HFFc6 (cell line): ENCODE data around the gene COG5. TPM values are rescaled to one million over a fixed set of nuclear protein-coding genes. Genes with fewer than 3 reads are reported as not detected.

Source experiments
- DNase-seq: peaks from one replicate; pipeline ENCODE4 v3.0.0-alpha.2; 2018
- H3K27ac Mint-ChIP-seq: 2 replicates; pipeline ENCODE4 v1.8.0; 2020; ENCODE audit warnings: mild to moderate bottlenecking, mixed read lengths
- H3K27me3 Mint-ChIP-seq: 2 replicates; pipeline ENCODE4 v1.8.0; 2021; ENCODE audit warnings: mild to moderate bottlenecking, moderate library complexity, mixed read lengths; ENCODE audit not compliant: insufficient read depth
- H3K36me3 Mint-ChIP-seq: 2 replicates; pipeline ENCODE4 v1.8.0; 2021; ENCODE audit warnings: low read depth, mixed read lengths
- H3K4me1 Mint-ChIP-seq: 2 replicates; pipeline ENCODE4 v1.8.0; 2020; ENCODE audit warnings: low read depth, mixed read lengths
- H3K4me3 Mint-ChIP-seq: 2 replicates; pipeline ENCODE4 v1.8.0; 2020; ENCODE audit warnings: mild to moderate bottlenecking, moderate library complexity, mixed read lengths
- H3K9me3 Mint-ChIP-seq: 2 replicates; pipeline ENCODE4 v1.8.0; 2020; ENCODE audit warnings: mild to moderate bottlenecking, mixed read lengths
- total RNA-seq, 6 experiments: library from RNA; stranded (reverse); fragmentation: NEBNext Ultra II Directional; extraction: Animal tissue kit (Norgen Biotek cat#: 25700); gene quantifications; 2 replicates in 1 of 6; 3 replicates in 5 of 6; pipeline ENCODE4 v1.2.3, GENCODE V29; 2021
- TF ChIP-seq, protein P1 (sequence below): fragments of 200-600 bp; sonication (generic); IDR thresholded peaks from 2 replicates; pipeline ENCODE4 v1.5.0; 2021; ENCODE audit warnings: antibody characterized with exemption, mild to moderate bottlenecking

Gene COG5
- total RNA-seq, 6 experiments from 2014 or later, result 25.6 to 34.8 (median 31.6) TPM

DNA sequence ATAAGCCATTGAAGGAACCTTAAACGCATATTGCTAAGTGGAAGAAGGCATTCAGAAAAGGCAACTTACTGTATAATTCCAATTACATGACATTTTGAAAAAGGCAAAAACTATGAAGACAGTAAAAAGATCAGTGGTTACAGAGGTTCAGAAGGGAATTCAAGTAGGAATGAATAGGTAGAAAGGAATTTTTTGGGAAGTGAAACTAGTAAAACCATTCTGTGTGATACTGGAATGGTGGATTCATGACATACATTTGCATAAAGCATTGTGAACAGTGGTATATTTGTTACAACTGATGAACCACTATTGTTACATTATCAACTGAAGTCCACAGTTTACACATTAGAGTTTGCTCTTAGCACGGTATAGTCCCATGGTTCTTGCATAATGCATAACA, 208.1 kb downstream of the COG5 start:
- DNase-seq, result peak; percentile 24
- Mint-ChIP-seq H3K36me3 (peaks cover 12% of the 10 kb centered on the region), H3K4me3 (no peak overlapping the region), H3K9me3 (peaks cover 11% of the 10 kb centered on the region), H3K4me1 (peaks cover 25% of the 10 kb centered on the region), H3K27me3 (peaks cover 2% of the 10 kb centered on the region; the same call in 1 of the 2 replicates), H3K27ac (peak overlapping the region; percentile 24)
- TF ChIP-seq, protein P1, sequence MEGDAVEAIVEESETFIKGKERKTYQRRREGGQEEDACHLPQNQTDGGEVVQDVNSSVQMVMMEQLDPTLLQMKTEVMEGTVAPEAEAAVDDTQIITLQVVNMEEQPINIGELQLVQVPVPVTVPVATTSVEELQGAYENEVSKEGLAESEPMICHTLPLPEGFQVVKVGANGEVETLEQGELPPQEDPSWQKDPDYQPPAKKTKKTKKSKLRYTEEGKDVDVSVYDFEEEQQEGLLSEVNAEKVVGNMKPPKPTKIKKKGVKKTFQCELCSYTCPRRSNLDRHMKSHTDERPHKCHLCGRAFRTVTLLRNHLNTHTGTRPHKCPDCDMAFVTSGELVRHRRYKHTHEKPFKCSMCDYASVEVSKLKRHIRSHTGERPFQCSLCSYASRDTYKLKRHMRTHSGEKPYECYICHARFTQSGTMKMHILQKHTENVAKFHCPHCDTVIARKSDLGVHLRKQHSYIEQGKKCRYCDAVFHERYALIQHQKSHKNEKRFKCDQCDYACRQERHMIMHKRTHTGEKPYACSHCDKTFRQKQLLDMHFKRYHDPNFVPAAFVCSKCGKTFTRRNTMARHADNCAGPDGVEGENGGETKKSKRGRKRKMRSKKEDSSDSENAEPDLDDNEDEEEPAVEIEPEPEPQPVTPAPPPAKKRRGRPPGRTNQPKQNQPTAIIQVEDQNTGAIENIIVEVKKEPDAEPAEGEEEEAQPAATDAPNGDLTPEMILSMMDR, result no peak

GRCh38 chr7:107354640-107355039, 209.1 kb downstream of the COG5 start:
- Mint-ChIP-seq H3K27me3 (peaks cover 2% of the 10 kb centered on the region; the same call in 1 of the 2 replicates), H3K27ac (peak overlapping the region; percentile 24), H3K36me3 (peaks cover 2% of the 10 kb centered on the region)

GRCh38 chr7:107353701-107354100, 210.0 kb downstream of the COG5 start:
- DNase-seq, result peak; percentile 9
- no peak overlapping the region for H3K4me3 Mint-ChIP-seq
- TF ChIP-seq, protein P1, result no peak
- peaks cover 25% of the 10 kb centered on the region for H3K4me1 Mint-ChIP-seq
- H3K27me3 Mint-ChIP-seq, result no peaks in the 10 kb centered on the region; the same call in 1 of the 2 replicates
- peak overlapping the region; percentile 24; the same call in 1 of the 2 replicates for H3K27ac Mint-ChIP-seq
- H3K9me3 Mint-ChIP-seq, result no peaks in the 10 kb centered on the region
- H3K36me3 Mint-ChIP-seq, result no peaks in the 10 kb centered on the region

More at GRCh38 chr7:107354640-107355039, 209.1 kb downstream of the COG5 start:
- no peak for DNase-seq
- Mint-ChIP-seq H3K4me1 (peaks cover 25% of the 10 kb centered on the region), H3K9me3 (0 out of 2 replicates have a peak, but pooled peaks cover under 1% of the 10 kb centered on the region), H3K4me3 (no peak overlapping the region)
- TF ChIP-seq, protein P1, result no peak

DNA sequence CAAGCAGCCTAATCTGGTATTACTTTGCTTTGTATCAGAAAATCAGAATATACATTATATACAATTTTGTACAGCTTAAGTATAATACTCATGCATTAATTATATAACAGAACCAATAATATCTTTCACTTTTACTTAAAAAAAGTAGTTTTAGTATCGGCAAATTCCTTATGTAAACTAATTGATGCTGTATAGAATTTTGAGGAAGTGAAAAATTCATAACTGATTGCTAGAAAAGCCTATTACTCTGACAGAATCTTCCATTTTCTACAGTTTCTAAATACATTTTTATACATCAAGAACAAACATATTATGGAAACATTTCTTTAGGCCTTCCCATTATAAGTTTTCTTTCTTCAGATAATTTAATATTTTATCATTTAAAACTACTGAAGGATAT, 217.8 kb downstream of the COG5 start:
- no peaks in the 10 kb centered on the region for H3K27me3 Mint-ChIP-seq
- peaks cover 17% of the 10 kb centered on the region for H3K9me3 Mint-ChIP-seq
- H3K4me3 Mint-ChIP-seq, result no peak overlapping the region
- H3K27ac Mint-ChIP-seq, result no peak overlapping the region
- DNase-seq, result no peak
- peaks cover 14% of the 10 kb centered on the region for H3K36me3 Mint-ChIP-seq
- TF ChIP-seq, protein P1, result no peak
- H3K4me1 Mint-ChIP-seq, result no peaks in the 10 kb centered on the region

DNA sequence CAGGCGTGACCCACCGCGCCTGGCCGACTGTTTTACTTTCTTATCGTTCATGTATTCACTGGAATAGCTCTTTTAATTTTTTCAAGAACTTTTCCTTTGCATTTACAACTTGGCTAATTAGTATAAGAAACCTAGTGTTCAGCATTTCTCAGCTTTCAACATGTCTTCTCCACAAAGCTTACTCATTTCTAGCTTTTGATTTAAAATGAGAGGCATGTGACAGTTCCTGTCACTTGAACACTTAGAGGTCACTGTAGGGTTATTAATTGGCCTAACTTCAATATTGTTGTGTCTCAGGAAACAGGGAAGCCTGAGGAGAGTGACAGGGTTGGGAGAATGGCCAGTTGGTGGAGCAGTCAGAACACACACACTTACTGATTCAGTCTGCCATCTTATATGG, 218.9 kb downstream of the COG5 start:
- H3K4me3 Mint-ChIP-seq, result no peak overlapping the region
- peaks cover 17% of the 10 kb centered on the region for H3K9me3 Mint-ChIP-seq
- H3K4me1 Mint-ChIP-seq, result no peaks in the 10 kb centered on the region
- no peak for DNase-seq
- TF ChIP-seq, protein P1, result no peak
- no peaks in the 10 kb centered on the region for H3K27me3 Mint-ChIP-seq
- peaks cover 22% of the 10 kb centered on the region for H3K36me3 Mint-ChIP-seq
- no peak overlapping the region for H3K27ac Mint-ChIP-seq

GRCh38 chr7:107344286-107344685, 219.4 kb downstream of the COG5 start:
- no peaks in the 10 kb centered on the region for H3K4me1 Mint-ChIP-seq
- peaks cover 26% of the 10 kb centered on the region for H3K36me3 Mint-ChIP-seq
- H3K27ac Mint-ChIP-seq, result no peak overlapping the region
- no peaks in the 10 kb centered on the region for H3K27me3 Mint-ChIP-seq
- TF ChIP-seq, protein P1, result no peak
- DNase-seq, result no peak
- H3K9me3 Mint-ChIP-seq, result peaks cover 17% of the 10 kb centered on the region
- no peak overlapping the region for H3K4me3 Mint-ChIP-seq
